Measurements from ENCODE around the gene ORC3. TPM values are rescaled to one million over a fixed set of nuclear protein-coding genes. Genes with fewer than 3 reads are reported as not detected.
"Not testable (repeated sequence)": the region's sequence is repeated elsewhere in the genome, so short reads cannot be mapped to it uniquely, and the experiment has no call there.

The ORC3 gene
- total RNA-seq, 1 donor from 2014 or later: 20.5 TPM

- H3K27ac ChIP-seq (replicated peaks): no peak overlapping the region
- no peaks in the 10 kb centered on the region for H3K36me3 ChIP-seq
- H3K9me3 ChIP-seq (replicated peaks): no peaks in the 10 kb centered on the region
- peaks cover 23% of the 10 kb centered on the region for H3K4me1 ChIP-seq
- intact Hi-C loops (cut with micrococcal nuclease): no loop called here
- H3K27me3 ChIP-seq (ENCODE audit: low read depth): no peaks in the 10 kb centered on the region
- H3K4me3 ChIP-seq: no peak overlapping the region
- DNase-seq: no peak
- no peak for TF ChIP-seq CTCF (IDR thresholded peaks at IDR 0.05; ENCODE audit: borderline replicate concordance)
These were observed 115.2 kb downstream of the ORC3 start for GRCh38 chr6:87705070-87705691.

GRCh38 chr6:87706187-87706966, 116.4 kb downstream of the ORC3 start:
- Histone ChIP-seq H3K4me3 (no peak overlapping the region), H3K4me1 (peaks cover 16% of the 10 kb centered on the region), H3K36me3 (no peaks in the 10 kb centered on the region), H3K9me3 (replicated peaks) (no peaks in the 10 kb centered on the region), H3K27me3 (ENCODE audit: low read depth) (no peaks in the 10 kb centered on the region), H3K27ac (replicated peaks) (peak overlapping the region; percentile 11)
- DNase-seq: no peak
- TF ChIP-seq CTCF (IDR thresholded peaks at IDR 0.05; ENCODE audit: borderline replicate concordance): no peak
- intact Hi-C loops (cut with micrococcal nuclease): no loop called here

GRCh38 chr6:87708581-87709427, 118.9 kb downstream of the ORC3 start:
- H3K27me3 ChIP-seq (ENCODE audit: low read depth); H3K4me3 ChIP-seq; intact Hi-C loops (cut with micrococcal nuclease); DNase-seq; H3K4me1 ChIP-seq; H3K27ac ChIP-seq (replicated peaks); H3K9me3 ChIP-seq (replicated peaks); H3K36me3 ChIP-seq: not testable (repeated sequence)

- intact Hi-C loops (cut with micrococcal nuclease): no loop called here
- Histone ChIP-seq H3K9me3 (replicated peaks) (no peaks in the 10 kb centered on the region), H3K27me3 (ENCODE audit: low read depth) (no peaks in the 10 kb centered on the region), H3K4me1 (peaks cover 4% of the 10 kb centered on the region), H3K4me3 (no peak overlapping the region), H3K27ac (replicated peaks) (no peak overlapping the region), H3K36me3 (no peaks in the 10 kb centered on the region)
- TF ChIP-seq CTCF (IDR thresholded peaks at IDR 0.05; ENCODE audit: borderline replicate concordance): no peak
- no peak for DNase-seq
These were observed 120.2 kb downstream of the ORC3 start for GRCh38 chr6:87710090-87710489.

- intact Hi-C loops (cut with micrococcal nuclease); H3K4me1 ChIP-seq; H3K36me3 ChIP-seq; DNase-seq; H3K27me3 ChIP-seq (ENCODE audit: low read depth); H3K9me3 ChIP-seq (replicated peaks); H3K4me3 ChIP-seq; H3K27ac ChIP-seq (replicated peaks): not testable (repeated sequence)
These were observed 122.8 kb downstream of the ORC3 start for GRCh38 chr6:87712713-87713112.

- DNase-seq: no peak
- H3K27ac ChIP-seq (replicated peaks): no peak overlapping the region
- intact Hi-C loops (cut with micrococcal nuclease): no loop called here
These were observed 124.3 kb downstream of the ORC3 start for GRCh38 chr6:87714093-87714842.

More at GRCh38 chr6:87714093-87714842, 124.3 kb downstream of the ORC3 start:
- Histone ChIP-seq H3K36me3 (no peaks in the 10 kb centered on the region), H3K4me3 (no peak overlapping the region), H3K27me3 (ENCODE audit: low read depth) (no peaks in the 10 kb centered on the region), H3K4me1 (peaks cover 9% of the 10 kb centered on the region), H3K9me3 (replicated peaks) (no peaks in the 10 kb centered on the region)
- TF ChIP-seq CTCF (IDR thresholded peaks at IDR 0.05; ENCODE audit: borderline replicate concordance): no peak
